Upper lobe of left lung (tissue), 6 donors: ENCODE measurements around the gene ANGPT4. TPM values are rescaled to one million over a fixed set of nuclear protein-coding genes. Genes with fewer than 3 reads are reported as not detected.

ENCODE experiments used
- ATAC-seq, 2 donors: fragments of 200-7000 bp; cut with Tn5 transposase; one replicate each; pipeline ENCODE4 v1.9.1; 2022; ENCODE audit warnings: mild to moderate bottlenecking in 2 of 2, moderate library complexity in 2 of 2; ENCODE audit not compliant: low FRiP score in 2 of 2
- DNase-seq, 2 donors: peaks; one replicate each; pipeline ENCODE4 v3.0.0-alpha.2; 2019 to 2020
- H3K27ac ChIP-seq, 4 donors: fragments of 200-600 bp; sonication (generic); one replicate each; pipeline ENCODE4 v1.5.1; 2016 to 2019
- H3K27me3 ChIP-seq, 4 donors: fragments of 200-600 bp; sonication (generic); one replicate each; pipeline ENCODE4 v1.5.1; 2017 to 2019
- H3K36me3 ChIP-seq, 4 donors: fragments of 200-600 bp; sonication (generic); one replicate each; pipeline ENCODE4 v1.5.1; 2016 to 2019
- H3K4me1 ChIP-seq, 4 donors: fragments of 200-600 bp; sonication (generic); one replicate each; pipeline ENCODE4 v1.5.1; 2018 to 2019
- H3K4me3 ChIP-seq, 4 donors: fragments of 200-600 bp; sonication (generic); one replicate each; pipeline ENCODE4 v1.5.1; 2017 to 2019; ENCODE audit warnings: mild to moderate bottlenecking in 2 of 4, moderate library complexity in 1 of 4
- H3K9me3 ChIP-seq, 4 donors: fragments of 200-600 bp; sonication (generic); one replicate each; pipeline ENCODE4 v1.5.1; 2018 to 2019
- CTCF ChIP-seq, 6 experiments: fragments of 450-650 bp in 4 of 6; fragments of 200-600 bp in 2 of 6; sonication (generic) in 2 of 6; IDR thresholded peaks; one replicate each; pipeline ENCODE4 v1.5.1; 2016 to 2019; ENCODE audit warnings: antibody characterized with exemption in 6 of 6
- EP300 ChIP-seq, 4 donors: sonication (generic); formaldehyde crosslinking; IDR thresholded peaks; one replicate each; pipeline ENCODE4 v1.5.1; 2017; ENCODE audit warnings: antibody characterized with exemption in 4 of 4, control low read depth in 2 of 4
- POLR2A ChIP-seq, 4 donors: fragments of 450-650 bp; IDR thresholded peaks; one replicate each; pipeline ENCODE4 v1.5.1; 2016 to 2017; ENCODE audit warnings: antibody characterized with exemption in 4 of 4, mild to moderate bottlenecking in 2 of 4
- POLR2AphosphoS5 ChIP-seq, 2 donors: sonication (generic); formaldehyde crosslinking; IDR thresholded peaks; one replicate each; pipeline ENCODE4 v1.5.1; 2017; ENCODE audit warnings: antibody characterized with exemption in 2 of 2
- WGBS, 2 donors: methylation state at CpG; one replicate each; pipeline ENCODE4 v1.1.5; 2017 to 2018; 5-methylcytosine and 5-hydroxymethylcytosine counted together
- total RNA-seq, 6 donors: library from RNA; depleted of rRNA in 4 of 6; stranded (reverse); fragments of >200 nt in 4 of 6; gene quantifications; one replicate each; pipeline versions ENCODE4 v1.1.0 to v1.2.1, GENCODE V29; 2016 to 2021
- donor health status: DM: no; HTN: no; CAD: no; lungs with moderate emphysema.
- donor health status: DM: no; HTN: yes; CAD: no; lungs with severe emphysema.

The ANGPT4 gene
- total RNA-seq, 6 donors from 2014 or later = 0.39 to 3.0 (median 1.4) TPM

GRCh38 chr20:924639-925038, 8.5 kb upstream of the ANGPT4 start:
- Histone ChIP-seq H3K36me3 (no peaks in the 10 kb centered on the region), H3K4me1 (no peaks in the 10 kb centered on the region), H3K27ac (no peak overlapping the region), H3K9me3 (no peaks in the 10 kb centered on the region), H3K27me3 (no peaks in the 10 kb centered on the region), H3K4me3 (no peak overlapping the region)
- TF ChIP-seq CTCF (IDR thresholded peaks at IDR 0.05) (no peak), POLR2A (IDR thresholded peaks at IDR 0.05) (no peak), POLR2AphosphoS5 (IDR thresholded peaks at IDR 0.05) (no peak), EP300 (IDR thresholded peaks at IDR 0.05) (no peak)
- DNase-seq (peak in 1 of 2 donors; percentile 44), ATAC-seq (peak in 1 of 2 donors; percentile 50)

GRCh38 chr20:922781-923180, 6.6 kb upstream of the ANGPT4 start:
- Histone ChIP-seq H3K4me1 (no peaks in the 10 kb centered on the region), H3K27me3 (no peaks in the 10 kb centered on the region), H3K9me3 (no peaks in the 10 kb centered on the region), H3K27ac (no peak overlapping the region), H3K4me3 (no peak overlapping the region), H3K36me3 (no peaks in the 10 kb centered on the region)
- ATAC-seq (no peak), DNase-seq (no peak)
- TF ChIP-seq CTCF (IDR thresholded peaks at IDR 0.05) = no peak
- TF ChIP-seq POLR2AphosphoS5 (IDR thresholded peaks at IDR 0.05) = no peak
- no peak for TF ChIP-seq EP300 (IDR thresholded peaks at IDR 0.05)
- no peak for TF ChIP-seq POLR2A (IDR thresholded peaks at IDR 0.05)
- 48 to 77% methylated on average over 3 to 4 of the region's 4 CpGs for WGBS, 2 donors

GRCh38 chr20:921068-921467, 4.9 kb upstream of the ANGPT4 start:
- Histone ChIP-seq H3K27ac (no peak overlapping the region), H3K9me3 (no peaks in the 10 kb centered on the region), H3K36me3 (no peaks in the 10 kb centered on the region), H3K27me3 (no peaks in the 10 kb centered on the region), H3K4me1 (no peaks in the 10 kb centered on the region), H3K4me3 (no peak overlapping the region)
- TF ChIP-seq POLR2AphosphoS5 (IDR thresholded peaks at IDR 0.05) (no peak), POLR2A (IDR thresholded peaks at IDR 0.05) (no peak), CTCF (IDR thresholded peaks at IDR 0.05) (no peak), EP300 (IDR thresholded peaks at IDR 0.05) (no peak)
- DNase-seq = no peak
- no peak for ATAC-seq
- WGBS, 2 donors = 93% methylated on average over 5 of the region's 5 CpGs; no CpG with 5 or more reads in 1 of the 2 donors

- no peak for TF ChIP-seq POLR2A (IDR thresholded peaks at IDR 0.05)
- TF ChIP-seq CTCF (IDR thresholded peaks at IDR 0.05) = no peak
- TF ChIP-seq POLR2AphosphoS5 (IDR thresholded peaks at IDR 0.05) = no peak
- no peak for TF ChIP-seq EP300 (IDR thresholded peaks at IDR 0.05)
- 79 to 87% methylated on average over 4 of the region's 4 CpGs for WGBS, 2 donors
- H3K36me3 ChIP-seq = no peaks in the 10 kb centered on the region
- DNase-seq = no peak
- H3K4me1 ChIP-seq = peaks cover 0 to 4% (median 0%) of the 10 kb centered on the region in 4 donors
- H3K4me3 ChIP-seq = no peak overlapping the region
- no peaks in the 10 kb centered on the region for H3K9me3 ChIP-seq
- no peak for ATAC-seq
- no peaks in the 10 kb centered on the region for H3K27me3 ChIP-seq
- no peak overlapping the region for H3K27ac ChIP-seq
Measured at GRCh38 chr20:920311-920710, 4.2 kb upstream of the ANGPT4 start.

GRCh38 chr20:919491-919916, 3.4 kb upstream of the ANGPT4 start:
- H3K9me3 ChIP-seq = no peaks in the 10 kb centered on the region
- TF ChIP-seq CTCF (IDR thresholded peaks at IDR 0.05) = no peak
- TF ChIP-seq POLR2AphosphoS5 (IDR thresholded peaks at IDR 0.05) = no peak
- TF ChIP-seq POLR2A (IDR thresholded peaks at IDR 0.05) = no peak
- no peak for TF ChIP-seq EP300 (IDR thresholded peaks at IDR 0.05)

More at GRCh38 chr20:919491-919916, 3.4 kb upstream of the ANGPT4 start:
- ATAC-seq (no peak), DNase-seq (no peak)
- WGBS, 2 donors = 72 to 88% methylated on average over 5 of the region's 5 CpGs
- Histone ChIP-seq H3K27ac (no peak overlapping the region), H3K4me3 (no peak overlapping the region), H3K27me3 (no peaks in the 10 kb centered on the region), H3K36me3 (no peaks in the 10 kb centered on the region), H3K4me1 (peaks cover 0 to 4% (median 0%) of the 10 kb centered on the region in 4 donors)
